Measurements from ENCODE around the gene HNRNPLL.

Gene HNRNPLL

DNA sequence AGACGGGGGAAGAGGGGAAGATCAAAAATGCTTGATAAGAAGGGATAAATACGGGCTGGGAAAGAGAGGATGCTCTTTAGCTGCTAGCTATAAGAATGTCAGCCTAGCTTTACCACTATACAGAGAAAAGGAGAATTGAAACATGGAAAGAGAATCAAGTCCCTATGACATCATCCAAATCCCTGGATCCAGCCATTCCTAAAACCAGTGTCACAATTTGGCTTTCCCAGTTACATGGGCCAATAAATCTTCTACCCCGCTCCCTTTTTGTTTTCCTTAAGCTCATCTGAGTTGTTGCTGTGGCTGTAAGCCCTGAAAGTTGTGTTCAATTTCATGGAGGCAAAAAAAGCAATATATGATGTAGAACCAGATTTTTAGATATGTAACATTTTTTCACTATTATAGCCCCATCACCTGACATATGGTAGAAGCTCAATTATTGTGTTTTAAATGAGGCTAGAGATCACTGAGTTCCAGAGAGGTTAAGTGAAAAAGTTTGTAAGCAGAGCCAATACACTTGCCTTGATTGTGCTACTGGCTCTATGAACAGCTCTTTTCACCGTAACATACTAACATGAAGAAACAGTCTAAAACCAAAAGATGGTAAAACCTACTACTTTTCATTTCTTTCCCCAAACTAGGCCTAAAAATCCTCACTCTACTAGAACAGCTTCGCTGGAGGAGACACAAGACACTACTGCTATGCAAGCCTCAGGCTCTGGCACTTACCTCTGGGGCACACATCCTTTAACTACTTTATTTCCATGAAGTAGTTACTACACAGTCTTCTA, 4.3 kb downstream of the HNRNPLL start:
- no peak for DNase-seq (ENCODE audit: low read depth, low spot score)
- H3K27ac ChIP-seq: no peak overlapping the region

DNA sequence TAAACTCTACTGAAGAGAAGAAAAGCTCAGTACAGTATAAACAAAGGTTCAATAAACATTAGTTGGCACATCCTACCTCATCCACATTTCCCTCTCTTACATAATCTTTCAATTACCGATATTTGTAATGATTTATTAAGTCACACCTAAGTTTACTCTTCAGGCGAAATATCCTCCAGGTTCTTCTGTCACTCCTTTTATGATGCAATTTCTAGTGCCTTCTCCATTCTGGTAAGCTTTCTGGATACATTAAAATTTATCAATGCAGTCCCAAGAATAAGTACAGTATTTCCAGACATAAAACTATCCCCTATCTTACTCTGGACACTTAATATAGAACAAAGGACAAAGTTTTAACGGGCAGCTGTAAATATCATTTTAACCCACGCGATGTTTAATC, 5.6 kb downstream of the HNRNPLL start:
- no peak for DNase-seq (ENCODE audit: low read depth, low spot score)
- H3K27ac ChIP-seq: no peak overlapping the region

GRCh38 chr2:38596229-38596628, 6.5 kb downstream of the HNRNPLL start:
- DNase-seq (ENCODE audit: low read depth, low spot score): no peak
- H3K27ac ChIP-seq: no peak overlapping the region

DNA sequence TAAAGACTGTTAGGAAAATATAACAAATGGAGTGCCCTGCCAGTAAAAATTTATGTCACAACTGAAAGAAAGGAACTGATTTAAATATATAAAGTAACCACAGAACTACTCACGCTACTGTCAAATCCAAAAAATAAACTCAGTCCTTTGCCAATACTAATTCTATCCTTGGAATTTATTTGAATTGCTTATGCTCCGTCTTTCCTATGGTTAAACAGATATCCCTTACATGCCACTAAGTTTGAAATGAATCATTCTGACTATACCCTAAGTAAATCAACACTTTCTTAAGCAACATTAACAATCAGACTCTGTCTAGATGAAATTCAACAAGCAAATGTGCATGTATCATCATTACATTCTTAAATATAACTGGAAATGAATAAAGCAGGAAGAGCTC, 9.8 kb downstream of the HNRNPLL start:
- DNase-seq (ENCODE audit: low read depth, low spot score): no peak
- peak overlapping the region; percentile 30 for H3K27ac ChIP-seq

- no peak overlapping the region for H3K27ac ChIP-seq
- DNase-seq (ENCODE audit: low read depth, low spot score): no peak
Measured at GRCh38 chr2:38591152-38591551, 11.6 kb downstream of the HNRNPLL start.

DNA sequence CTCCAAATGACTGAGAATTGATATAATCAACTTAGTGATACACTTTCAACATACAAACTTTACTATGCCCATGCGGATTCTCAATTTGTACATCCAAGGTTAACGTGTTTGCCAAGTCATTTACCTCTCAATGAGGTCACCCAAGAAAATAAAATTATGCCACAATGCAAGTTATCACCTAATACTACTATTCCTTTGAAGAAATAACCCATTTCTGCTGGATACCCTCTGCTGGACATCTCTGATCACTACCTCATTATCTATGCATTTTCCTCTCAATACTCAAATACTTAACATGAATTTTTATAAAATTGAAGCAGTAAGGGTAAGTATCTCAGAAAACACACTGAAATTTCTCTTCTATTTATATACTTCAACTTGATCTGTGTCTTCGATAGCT, 12.7 kb downstream of the HNRNPLL start:
- no peak overlapping the region for H3K27ac ChIP-seq
- no peak for DNase-seq (ENCODE audit: low read depth, low spot score)

DNA sequence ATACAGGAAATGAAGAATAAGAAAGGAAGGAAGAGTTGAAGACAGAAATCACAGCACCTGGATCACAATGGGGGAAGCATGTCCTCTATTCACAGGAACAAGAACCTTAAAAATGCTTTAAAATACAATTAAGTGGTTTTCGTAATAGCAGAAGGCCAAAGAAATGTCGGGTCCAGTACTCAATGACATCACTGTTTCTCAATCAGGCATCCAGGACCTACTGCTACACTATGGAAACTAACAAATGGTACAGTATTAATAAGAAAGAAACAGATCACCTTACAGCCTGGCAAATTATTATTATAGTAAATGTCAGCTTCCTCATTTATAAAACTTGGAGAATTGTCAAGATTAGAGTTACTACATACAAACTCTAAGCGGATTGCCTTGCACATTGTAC, 15.8 kb downstream of the HNRNPLL start:
- no peak for DNase-seq (ENCODE audit: low read depth, low spot score)
- H3K27ac ChIP-seq: no peak overlapping the region

- DNase-seq (ENCODE audit: low read depth, low spot score): no peak
- no peak overlapping the region for H3K27ac ChIP-seq
Measured at GRCh38 chr2:38584881-38585280, 17.8 kb downstream of the HNRNPLL start.

GRCh38 chr2:38583994-38584393, 18.7 kb downstream of the HNRNPLL start:
- DNase-seq (ENCODE audit: low read depth, low spot score): no peak
- no peak overlapping the region for H3K27ac ChIP-seq

DNA sequence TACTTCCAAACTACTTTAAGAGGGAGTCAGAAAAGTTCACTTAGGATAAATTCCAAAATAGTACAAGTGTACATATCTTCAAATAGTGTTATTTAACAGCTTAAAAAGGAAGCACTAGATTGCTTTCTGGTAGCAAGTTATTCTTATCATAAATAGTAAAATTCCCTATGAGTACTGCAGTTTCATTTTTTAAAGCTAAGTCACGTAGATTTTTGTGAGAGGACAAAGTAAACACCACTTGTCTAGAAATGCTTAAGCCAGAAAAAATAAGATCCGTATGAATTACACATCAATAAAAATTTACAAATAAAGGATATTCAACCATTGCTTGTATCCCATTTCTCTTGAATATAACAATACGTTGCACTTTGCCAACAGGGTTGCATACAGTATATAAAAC, 19.2 kb downstream of the HNRNPLL start:
- no peak overlapping the region for H3K27ac ChIP-seq
- DNase-seq (ENCODE audit: low read depth, low spot score): no peak

GRCh38 chr2:38581193-38582147, 21.3 kb downstream of the HNRNPLL start:
- H3K27ac ChIP-seq: no peak overlapping the region
- no peak for DNase-seq (ENCODE audit: low read depth, low spot score)

DNA sequence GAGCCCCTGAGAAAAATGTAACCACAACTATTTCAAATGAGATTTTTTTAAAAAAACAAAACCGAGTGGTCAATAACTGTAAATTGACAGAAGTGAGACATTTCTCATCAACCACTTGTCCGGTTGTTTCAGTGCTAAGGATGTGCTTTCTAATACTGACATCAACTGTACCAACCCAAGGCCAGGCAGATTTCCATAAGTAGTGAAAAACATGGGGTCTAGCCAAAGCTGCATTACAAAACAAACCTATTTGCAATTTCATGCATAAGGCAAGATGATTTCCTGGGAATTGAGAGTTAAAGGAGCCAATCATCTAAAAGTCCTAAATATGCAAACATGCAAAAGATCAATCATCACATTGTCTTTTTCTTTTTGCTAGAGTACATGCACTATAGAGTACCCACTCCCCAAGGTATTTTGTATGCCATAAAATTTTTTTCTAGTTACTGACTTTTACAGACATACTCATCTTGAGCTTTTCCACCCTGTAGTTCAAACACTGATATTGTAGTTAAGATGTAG, 22.6 kb downstream of the HNRNPLL start:
- no peak overlapping the region for H3K27ac ChIP-seq
- DNase-seq (ENCODE audit: low read depth, low spot score): no peak

DNA sequence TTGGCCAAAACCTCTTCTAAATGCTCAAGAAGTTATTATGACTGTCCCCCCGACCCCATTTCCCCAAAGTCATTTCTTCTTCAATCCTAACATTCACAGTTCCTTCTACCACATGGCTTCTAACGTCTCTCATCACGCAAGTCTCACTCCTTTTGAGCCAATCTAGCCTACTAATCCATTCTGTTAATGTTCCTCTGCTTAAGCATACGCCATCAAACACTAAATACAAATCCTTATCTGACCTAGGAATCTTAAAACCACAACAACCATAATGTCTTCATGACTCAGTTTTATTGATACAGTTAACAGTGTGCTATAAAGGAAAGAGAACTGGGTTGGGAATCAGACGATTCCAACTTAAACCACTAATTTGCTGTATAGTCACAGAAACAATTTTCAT, 23.9 kb downstream of the HNRNPLL start:
- no peak overlapping the region for H3K27ac ChIP-seq
- no peak for DNase-seq (ENCODE audit: low read depth, low spot score)

- DNase-seq (ENCODE audit: low read depth, low spot score): no peak
- no peak overlapping the region for H3K27ac ChIP-seq
Measured at GRCh38 chr2:38574278-38574677, 28.4 kb downstream of the HNRNPLL start.

DNA sequence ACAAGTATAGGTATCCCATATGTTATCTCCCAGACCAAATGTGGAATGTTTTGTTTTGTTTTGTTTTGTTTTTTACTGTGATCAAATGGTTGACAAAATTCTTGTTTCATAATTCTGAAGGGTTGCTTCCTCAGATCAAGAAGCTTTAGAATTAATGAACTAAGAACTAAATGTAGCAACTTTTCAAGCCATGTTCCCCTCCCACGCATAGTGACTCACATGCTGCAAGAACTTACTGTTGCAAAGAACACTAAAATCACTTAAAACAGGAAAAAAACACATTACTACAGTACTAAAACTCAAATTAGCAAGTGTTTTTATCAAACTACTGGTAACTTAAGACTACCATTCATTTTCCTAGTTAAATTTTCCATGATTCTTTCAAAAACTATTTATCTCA, 30.6 kb downstream of the HNRNPLL start:
- H3K27ac ChIP-seq: no peak overlapping the region
- DNase-seq (ENCODE audit: low read depth, low spot score): no peak

DNA sequence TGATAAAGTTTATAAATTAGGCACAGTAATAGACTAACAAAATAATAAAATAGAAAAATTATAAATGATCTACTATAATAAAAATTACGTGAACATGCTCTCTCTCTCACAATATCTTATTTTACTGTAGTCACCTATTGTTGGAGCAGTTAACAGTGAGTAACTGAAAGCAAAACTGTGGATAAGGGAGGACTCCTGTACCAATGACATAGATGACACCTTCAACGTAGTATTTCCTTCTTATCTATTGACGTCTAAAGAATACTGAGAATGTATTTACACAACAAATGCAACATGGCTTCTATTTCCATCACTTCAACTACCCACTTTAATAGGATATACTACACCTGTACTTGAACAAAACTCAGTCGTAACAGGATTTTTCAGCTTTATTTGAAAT, 31.5 kb downstream of the HNRNPLL start:
- H3K27ac ChIP-seq: no peak overlapping the region
- no peak for DNase-seq (ENCODE audit: low read depth, low spot score)

- no peak overlapping the region for H3K27ac ChIP-seq
- DNase-seq (ENCODE audit: low read depth, low spot score): no peak
Measured at GRCh38 chr2:38568724-38569436, 33.8 kb downstream of the HNRNPLL start.

- no peak for DNase-seq (ENCODE audit: low read depth, low spot score)
- H3K27ac ChIP-seq: no peak overlapping the region
Measured at GRCh38 chr2:38565333-38565732, 37.4 kb downstream of the HNRNPLL start.

GRCh38 chr2:38561691-38562090, 41.0 kb downstream of the HNRNPLL start:
- no peak for DNase-seq (ENCODE audit: low read depth, low spot score)
- no peak overlapping the region for H3K27ac ChIP-seq

DNA sequence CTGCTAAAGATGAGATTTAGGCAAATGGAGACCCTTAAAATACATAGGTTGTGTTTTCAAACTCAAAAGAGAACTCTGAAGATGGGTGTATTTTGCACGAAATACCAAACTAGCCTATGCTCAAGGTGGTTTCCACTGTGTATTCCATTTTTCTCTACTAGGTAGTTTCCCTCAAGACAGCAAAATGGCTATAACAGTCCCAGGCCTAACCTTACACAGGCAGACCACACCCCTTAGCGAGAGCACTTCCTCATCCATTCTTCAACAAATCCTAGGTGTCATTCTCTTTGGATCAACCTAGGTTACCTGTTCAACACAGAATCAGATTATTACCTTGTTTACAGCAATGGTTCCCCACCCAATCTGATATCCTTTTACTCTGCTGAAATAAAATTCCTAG, 42.6 kb downstream of the HNRNPLL start:
- DNase-seq (ENCODE audit: low read depth, low spot score): no peak

GRCh38 chr2:38557981-38558380, 44.7 kb downstream of the HNRNPLL start:
- H3K27ac ChIP-seq: no peak overlapping the region
- DNase-seq (ENCODE audit: low read depth, low spot score): no peak

More for the DNA sequence above, 42.6 kb downstream of the HNRNPLL start:
- H3K27ac ChIP-seq: no peak overlapping the region
